T1000 (cell line): ENCODE data around the gene RALGAPA2.

Source experiments
- DNase-seq: peaks from one replicate; lab custom pipeline; 2025; ENCODE audit warnings: mixed read lengths; lab: John Stamatoyannopoulos, UW

Gene RALGAPA2

DNA sequence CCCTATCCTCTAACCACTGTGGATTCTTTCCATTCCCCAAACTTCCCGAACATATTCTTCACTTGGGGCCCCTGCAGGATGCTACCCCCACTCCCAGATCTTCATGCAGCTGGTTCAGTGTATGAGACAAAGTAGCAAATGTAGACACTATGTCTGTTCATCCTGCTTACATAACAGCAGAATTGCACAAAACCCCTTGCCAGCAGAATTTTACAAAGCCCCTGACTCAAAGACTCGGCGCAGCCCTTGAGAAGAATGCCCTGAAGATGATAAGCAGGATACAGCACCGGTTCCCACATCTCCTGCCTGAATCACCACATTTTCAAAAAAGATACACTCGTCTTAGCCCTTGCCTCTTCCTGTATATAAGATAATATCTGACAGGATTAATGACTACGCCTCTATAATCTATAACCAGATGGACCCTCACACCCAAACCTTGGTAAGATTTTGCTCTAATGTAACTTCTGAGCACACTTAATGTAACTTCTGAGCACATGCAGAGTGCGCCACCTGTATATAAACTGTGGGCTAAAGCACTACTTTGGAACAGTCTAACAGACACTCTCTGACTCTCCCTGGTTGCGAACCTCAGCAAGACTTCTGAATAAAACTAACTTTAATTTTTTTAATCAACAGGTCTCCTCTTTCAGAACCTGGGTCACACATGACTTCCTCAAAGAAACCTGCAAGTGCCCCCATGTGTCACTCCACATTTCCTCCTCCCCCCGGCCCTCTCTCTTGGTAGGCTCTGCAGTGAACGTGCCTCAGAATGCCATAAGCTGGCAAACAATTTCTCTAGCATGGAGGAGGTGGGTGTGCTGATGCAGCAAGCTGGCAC, 28.7 kb downstream of the RALGAPA2 start:
- no peak for DNase-seq

DNA sequence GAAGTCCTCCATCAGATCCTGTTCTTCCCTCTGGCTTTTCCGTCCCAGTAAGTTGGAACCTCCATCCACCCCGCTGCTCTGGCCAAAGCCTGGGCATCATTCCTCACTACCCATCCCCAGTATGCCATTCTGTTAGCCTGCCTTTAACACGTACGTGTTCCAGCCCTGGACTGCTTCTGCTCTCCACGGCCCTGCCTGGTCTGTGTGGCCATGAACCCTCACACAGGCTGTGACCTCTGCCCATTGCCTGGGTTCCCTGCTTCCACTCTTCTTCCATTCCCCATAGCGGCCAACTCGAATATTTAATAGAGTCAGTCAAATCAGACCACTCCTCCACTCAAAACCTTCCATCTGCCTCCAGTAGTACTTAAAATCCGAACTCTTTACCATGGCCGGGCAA, 29.4 kb downstream of the RALGAPA2 start:
- no peak for DNase-seq

DNA sequence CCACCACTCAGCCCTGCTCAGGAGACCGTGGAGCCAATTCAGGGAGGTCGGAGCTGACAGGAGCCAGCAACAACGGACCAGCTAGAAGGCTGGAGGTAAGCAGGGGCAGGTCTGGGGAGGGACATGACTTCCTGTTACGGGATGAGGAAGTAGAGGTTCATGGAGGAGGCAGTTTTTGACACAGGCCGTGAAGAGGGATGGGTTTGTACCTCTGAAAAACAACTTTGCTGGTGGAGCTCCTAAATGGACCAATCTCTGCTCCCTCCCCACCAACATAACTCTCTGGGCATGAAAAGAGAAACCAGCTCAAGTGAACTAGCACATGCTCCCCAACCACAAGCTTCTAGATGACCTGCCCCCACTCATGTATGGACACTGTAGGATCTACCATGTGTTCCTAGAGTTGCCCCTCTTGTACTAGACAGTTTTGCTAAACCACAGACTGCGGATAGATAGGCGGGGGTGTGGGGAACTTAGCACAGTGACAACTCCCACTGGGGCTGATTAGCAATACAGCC, 31.4 kb downstream of the RALGAPA2 start:
- DNase-seq = no peak

DNA sequence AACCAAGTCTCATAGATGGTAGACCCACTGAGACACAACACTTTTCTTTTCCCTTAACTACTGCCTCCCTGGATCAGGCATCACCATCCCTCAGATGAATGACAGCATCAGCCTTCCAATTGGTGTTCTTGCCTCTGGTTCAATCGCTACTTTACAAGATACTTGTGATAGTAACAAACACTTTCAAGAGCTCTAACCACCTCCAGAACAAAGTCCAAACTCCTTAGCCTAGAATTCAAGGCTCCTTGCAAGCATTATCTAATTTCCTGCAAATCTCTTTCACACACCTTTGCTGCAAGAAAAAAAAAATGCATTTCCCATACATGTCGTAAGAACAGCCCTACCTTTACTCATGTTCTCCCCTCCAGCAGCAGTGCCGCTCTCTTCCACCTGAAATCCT, 33.1 kb downstream of the RALGAPA2 start:
- no peak for DNase-seq

DNA sequence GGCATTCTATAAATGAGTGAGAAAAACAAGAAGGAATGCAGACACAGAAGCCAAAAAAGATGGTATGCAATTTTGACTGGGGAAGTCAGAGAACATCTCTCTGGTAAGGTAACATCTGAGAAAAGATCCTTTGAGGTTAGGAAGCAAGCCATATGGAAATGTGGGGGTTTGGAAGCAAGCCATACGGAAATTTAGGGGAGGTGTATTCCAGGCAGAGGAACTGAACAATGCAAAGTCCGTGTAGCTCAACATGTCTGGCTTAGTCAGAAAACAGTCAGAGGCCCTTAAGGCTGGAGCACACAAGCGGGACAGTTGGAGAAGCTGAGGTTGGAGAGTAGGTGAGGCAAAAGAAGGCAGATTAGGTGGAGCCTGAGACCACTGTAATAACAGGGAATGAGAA, 35.3 kb downstream of the RALGAPA2 start:
- no peak for DNase-seq

DNA sequence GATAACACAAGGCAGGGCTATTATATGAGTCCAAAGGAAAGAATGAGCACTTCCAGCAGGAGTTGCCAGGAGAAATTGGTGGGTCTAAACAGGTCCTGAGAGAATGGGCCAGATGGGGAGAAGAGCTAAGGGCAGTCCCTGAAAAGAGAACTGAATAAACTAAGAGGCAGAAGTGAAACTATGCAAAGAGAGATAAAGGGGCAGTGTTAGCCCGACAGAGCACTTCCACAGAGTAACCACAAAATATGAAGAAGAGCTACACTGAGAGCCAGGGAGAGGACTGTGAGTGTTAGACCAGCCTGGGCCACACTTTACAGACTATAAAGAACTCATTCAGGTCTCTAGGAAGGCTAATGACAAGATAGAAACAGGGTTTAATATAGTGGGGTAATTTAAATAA, 43.8 kb downstream of the RALGAPA2 start:
- DNase-seq = no peak

DNA sequence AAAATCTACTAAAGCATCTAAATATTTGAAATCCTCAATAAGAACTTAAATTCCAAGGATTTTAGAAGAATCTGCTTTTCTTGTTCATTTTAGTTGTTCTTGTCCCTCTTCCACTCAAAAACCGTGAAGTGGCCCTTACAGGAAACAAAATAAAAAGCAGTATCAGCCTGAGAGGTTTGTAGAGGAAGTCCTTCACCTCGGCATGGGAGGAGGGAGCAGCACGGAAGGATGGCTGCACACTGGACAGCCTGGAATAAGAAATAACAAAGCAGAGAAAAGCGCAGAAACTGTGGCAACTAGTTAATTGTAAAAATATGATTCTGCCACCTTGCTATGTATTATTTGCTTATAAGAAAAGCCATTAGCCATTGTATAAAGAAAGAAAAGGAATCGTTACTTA, 46.1 kb downstream of the RALGAPA2 start:
- DNase-seq = no peak

DNA sequence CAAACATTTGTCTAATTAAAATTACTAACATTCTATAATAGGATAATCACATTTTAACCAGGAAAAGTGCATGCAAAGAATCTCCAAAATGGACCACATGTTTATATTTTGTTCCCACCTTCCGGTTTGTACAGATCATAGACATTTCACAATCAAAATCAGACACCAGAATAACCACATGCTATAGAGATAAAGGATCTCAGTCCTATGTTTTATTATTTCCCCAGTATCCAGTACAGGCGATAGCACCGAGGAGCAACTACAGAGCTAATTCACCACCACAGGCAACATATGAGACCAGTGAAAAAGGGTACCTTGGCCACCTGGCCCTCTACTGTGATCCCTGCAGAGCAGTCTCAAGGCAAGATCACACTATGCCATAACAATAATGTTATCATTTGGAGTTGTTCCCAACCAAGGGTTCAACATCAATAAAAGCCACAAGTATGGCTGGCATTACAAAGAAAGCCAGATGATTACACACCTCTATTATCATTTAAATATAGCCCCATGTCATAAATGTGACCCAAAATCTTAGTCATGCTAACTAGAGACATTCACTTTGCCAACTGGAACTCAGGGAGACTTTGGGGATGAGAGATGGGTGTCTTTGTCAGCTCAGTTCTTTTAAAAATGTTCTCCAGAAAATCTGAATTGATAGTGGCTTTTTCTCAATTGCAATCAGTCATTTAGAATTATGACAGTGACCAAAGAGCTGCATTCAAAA, 46.7 kb downstream of the RALGAPA2 start:
- DNase-seq = no peak

DNA sequence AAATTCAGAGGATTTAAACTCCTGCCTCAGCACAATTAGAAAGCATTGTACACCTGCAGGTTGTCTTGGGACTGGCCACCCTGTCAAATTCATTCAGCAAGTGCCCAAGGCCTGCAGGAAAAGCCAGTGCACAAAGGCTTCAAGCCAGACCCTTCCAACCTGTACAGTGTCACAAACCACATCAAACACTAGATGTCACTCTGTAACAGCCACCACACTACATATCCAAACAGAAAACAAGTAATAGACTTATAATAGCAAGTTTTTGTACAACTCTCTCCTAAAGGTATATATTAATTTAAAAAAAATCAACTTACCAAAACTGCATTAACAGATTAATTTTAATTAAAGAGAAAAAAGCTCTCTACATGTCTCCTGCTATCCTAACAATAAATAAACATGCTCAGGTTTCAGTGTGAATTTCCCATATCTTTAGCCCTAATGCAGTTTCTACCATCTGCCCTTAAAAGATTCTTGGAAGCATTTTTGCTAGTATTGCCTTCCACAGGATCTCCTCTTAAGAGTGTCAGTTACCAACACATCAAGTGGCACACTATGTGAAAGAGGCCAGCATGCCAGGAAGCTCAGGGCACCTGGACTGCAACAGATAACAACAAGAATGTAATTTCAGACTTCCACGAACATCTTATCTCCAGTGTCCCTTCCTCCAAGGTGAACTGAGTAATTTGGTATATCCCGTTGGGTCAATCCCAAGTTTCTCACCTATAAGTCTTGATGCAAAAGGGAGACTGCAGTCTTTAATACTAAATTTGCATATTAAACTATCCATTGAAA, 47.5 kb downstream of the RALGAPA2 start:
- no peak for DNase-seq

DNA sequence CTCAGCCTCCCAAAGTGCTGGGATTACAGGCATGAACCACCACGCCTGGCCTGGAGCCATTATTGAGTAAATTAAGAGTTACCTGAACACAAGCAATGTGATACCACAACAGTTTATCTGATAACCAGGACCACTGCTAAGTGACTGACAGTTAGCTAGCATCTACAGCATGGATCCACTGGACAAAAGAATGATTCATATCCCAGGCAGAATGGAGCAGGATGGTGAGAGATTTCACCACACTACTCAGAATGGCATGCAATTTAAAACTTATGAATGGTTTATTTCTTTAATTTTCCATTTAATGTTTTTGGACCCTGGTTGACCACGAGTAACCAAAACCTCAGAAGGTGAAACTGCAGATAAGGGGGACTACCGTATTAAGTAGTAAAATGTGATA, 48.6 kb downstream of the RALGAPA2 start:
- no peak for DNase-seq

DNA sequence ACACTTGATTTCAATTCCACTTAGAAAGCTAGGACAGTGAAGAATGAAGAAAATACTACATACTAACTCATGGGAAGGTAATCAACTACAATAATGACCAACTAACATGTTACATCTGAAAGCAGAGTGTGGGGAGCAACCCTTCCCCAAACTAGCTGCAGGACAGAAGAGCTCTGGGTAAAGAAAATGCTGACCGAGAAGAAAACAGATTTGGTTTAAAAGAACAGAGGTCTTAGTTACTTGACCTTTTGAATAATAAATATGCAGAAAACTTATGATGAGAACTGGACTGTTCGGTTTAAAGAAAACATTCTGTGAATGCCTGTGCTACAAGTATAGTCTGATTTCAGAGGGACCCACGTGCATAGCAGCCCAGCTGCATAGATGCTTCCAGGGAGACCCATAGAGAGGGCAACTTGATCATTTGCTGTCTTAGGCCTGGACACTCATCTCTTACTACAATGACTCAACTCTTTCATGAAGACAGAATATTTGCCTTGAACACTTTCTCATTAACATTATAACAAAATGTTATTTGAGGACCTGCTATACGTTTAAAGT, 53.5 kb downstream of the RALGAPA2 start:
- no peak for DNase-seq

DNA sequence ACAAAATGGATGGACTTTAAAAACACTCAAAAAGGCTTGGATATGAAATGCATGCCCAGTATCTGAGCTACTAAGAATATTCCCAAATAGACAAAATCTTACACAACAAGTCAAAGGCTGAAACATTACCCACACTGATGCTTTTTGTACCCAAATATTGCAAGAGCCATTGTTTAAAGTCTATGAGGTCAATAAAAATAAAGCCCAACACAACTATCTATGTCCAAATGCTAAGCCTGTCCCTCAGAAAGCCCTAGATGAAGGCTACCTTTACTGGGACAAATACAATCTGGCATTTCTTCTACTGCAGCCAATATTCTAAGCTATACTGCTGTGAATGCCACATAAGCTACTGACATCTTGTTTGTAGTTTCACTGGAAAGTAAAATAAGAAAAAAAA, 54.3 kb downstream of the RALGAPA2 start:
- DNase-seq = no peak

DNA sequence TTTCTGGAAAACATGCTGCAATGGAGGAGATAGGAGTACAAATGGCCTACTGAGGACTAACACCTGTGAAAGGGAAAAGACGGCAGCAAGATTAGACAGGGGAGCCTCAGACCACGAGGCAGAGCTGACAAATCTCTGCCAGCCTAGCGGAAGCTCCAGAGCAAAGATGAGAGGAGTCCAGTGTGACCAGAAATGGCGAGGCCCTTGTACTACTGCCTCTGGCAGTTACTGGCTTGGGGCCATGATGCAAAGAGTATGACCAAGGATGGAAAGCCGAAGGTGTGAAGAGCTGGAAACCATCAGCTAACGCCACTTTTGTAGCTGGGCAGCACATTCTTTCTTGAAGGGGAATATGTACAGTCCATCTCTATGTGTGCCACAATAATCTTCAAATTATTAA, 55.4 kb downstream of the RALGAPA2 start:
- no peak for DNase-seq

DNA sequence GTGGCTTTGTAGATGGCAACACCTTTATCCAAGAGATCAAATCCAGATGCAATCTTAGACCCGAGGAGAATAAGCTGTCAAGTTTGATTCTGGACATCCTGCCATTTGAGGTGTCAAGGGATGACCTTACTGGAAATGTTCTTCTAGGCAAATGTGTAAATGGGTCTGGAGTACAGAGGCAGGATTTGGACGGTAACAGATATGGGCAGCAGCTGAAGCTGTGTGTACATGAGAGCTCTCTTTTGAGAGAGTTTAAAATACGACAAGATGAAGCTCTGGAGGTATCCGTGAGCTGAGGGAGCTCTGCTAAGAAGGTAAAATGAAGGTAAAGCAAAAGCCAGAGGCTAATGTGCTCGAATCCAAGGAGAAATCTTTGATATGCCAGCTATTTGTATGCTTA, 56.6 kb downstream of the RALGAPA2 start:
- DNase-seq = no peak

DNA sequence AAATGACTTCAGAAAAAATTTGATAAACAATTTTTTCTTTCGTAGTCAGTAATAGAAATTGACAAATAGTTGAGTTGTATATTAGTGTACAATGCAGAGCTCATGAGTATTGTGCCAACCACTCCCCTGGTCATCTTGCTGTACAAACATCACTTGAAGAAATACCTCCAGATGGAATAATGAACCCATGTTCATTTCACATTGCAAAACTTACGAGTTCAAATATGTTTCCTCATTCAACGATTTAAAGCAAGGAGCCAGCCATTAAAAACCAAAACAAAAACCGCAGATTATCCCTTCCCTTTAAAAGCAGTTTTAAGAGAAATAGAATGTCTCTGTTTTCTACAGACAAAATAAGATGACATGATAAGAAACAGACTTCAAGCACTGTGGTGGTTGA, 62.5 kb downstream of the RALGAPA2 start:
- no peak for DNase-seq

DNA sequence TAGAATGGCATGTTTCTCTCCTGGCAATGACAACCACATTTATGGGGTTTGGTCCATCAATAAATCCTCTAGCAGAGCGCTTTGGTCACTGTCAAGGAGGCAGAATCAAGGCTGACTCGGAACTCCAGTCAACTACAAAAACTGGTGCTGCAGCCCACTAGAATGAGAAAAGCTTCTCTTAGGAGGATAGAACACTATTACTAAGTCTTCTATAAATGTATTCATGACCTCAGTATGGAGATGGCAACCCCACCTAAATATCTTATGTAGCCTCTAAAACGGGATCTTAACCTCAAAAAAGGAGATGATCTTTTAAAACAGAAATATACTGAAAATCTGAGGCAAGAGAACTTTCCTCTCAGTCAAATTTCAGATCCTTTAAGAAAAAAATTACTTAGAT, 68.5 kb downstream of the RALGAPA2 start:
- DNase-seq = no peak

DNA sequence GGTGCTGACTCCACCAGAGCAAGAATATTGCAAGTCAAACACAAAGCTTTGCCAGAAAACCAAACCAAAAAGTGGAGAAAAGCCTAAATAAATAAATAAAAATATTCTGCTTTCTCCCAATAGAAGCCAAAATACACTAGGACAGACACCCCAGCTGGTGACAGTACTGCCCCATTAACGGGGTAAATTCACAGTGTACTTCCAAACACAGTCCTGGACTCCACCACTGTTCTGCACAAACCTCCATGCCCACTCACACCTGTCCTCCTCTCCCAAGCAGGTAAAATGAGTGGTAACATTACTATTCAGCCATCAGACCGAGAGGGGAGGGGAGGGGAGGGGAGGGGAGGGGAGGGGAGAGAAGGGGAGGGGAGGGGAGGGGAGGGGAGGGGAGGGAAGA, 70.7 kb downstream of the RALGAPA2 start:
- DNase-seq = no peak

DNA sequence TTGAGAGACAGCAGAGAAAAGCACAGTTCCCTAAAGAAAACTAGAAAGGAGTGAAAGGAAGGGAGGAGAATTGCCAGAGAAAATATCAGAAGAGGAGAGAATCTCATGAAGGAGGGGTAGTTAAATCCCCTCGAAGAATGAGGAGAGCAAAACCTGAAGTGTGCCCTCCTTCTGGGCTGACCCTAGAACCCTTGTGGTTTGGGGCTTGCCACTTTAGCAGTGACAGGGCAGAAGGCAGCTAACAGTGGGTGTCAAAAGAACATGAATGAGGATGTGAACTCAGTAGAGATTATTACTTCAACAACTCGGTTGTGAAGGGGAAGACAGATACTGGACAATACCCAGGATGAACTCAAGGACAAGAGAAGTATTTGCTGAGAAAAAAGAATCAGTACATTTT, 73.6 kb downstream of the RALGAPA2 start:
- DNase-seq = no peak

DNA sequence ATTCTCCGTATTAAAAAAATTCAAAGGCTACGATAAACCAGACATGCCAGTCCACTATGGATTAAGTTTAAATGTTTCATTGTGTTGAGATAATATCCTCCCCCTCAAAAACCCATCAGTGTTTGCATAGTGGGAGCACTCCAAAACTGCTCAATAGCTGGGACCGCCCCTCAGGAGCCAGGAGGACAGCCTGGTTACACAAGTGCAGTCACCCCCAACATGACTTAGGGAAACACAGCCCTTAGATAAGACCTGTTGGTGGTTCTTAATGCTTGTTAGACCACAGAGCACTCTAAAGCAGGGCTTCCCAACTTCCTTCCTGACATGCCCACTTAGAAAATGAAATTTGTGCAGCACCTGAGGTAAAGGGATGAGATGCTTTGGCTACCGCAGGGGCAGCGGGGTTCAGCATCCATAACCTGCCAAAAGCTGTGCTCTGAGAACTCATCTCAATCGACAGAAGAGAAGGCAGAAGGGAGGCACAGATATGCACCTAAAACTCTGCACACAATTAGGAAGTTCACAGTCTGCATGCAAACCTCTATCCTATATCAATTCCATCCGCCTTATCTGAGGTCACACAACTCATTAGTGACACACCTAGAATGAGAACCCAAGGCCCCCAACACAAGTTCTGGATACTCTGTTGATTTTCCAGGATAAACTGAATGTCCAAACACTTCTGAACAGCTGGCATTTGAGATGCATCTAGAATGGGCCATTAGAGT, 74.3 kb downstream of the RALGAPA2 start:
- no peak for DNase-seq

DNA sequence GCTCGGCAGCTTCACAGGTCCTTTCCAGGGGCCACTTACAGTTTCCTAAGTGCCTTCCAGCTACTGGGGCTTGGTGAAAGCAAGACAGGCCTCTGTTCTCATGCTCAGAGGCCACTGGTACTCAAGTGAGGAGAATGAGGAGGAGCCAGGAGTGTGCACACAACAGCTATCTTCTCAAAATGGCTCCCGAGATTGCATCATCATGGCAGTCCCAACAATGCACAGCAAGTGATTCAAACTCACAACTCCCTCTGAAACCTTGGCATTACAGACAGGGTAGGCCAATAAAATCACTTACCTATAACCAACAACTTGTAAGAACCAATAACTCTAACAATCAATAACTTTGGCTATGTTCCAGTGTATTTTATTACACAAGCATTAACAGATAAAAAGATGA, 77.4 kb downstream of the RALGAPA2 start:
- no peak for DNase-seq

DNA sequence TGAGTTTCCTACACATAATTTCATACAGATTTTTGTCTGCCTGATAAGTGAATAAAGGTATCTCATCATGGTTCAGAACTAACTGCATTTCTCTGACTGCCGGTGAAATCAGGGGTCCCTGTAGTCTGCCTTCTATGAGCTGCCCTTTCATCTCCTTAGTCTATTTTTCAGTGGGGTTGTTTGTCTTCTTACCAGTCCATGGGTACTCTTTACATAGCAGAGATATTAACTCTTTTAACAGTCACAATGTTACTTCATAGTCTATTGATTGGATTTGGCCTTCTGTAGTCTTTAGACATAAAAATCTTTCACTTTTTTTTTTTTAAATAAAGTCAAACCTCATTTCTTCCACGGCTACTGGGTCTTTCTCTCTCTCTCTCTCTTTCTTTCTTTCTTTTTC, 79.8 kb downstream of the RALGAPA2 start:
- no peak for DNase-seq

DNA sequence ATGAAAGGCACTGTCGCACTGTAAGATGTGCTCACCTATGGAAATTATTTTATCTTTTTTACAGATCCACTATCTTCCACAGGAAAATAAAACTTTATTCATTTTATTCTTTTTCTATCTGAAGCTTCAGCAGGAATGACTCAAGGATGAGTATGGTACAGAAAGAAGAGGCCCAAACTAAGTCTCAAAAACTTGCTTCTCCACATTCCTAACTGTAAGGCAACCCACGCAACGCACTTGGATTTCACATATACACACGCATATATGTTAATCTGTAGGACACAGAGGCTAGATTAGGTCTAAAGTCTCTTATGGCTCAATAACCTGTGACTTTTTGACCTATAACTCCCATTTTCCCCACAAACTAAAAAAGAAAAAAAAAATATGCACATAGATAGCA, 81.9 kb downstream of the RALGAPA2 start:
- DNase-seq = no peak
